Keratinocyte (primary cell): ENCODE data around the gene FSTL1.

ENCODE experiments used
- EZH2 ChIP-seq: IDR thresholded peaks from one replicate; pipeline ENCODE4 v1.6.1; 2012; ENCODE audit warnings: inconsistent platforms, mild to moderate bottlenecking, low read length, moderate library complexity
- TF ChIP-seq, protein P1 (sequence below), 3 experiments: IDR thresholded peaks in 1 of 3; conservative IDR thresholded peaks in 1 of 3; optimal IDR thresholded peaks in 1 of 3; 2 replicates in 2 of 3; 3 replicates in 1 of 3; pipeline versions ENCODE3 to v1.5.1; 2011; ENCODE audit warnings: low read length in 3 of 3, mild to moderate bottlenecking in 3 of 3, moderate library complexity in 2 of 3, control low read depth in 1 of 3, inconsistent platforms in 1 of 3; ENCODE audit not compliant: insufficient read depth in 2 of 3; ENCODE audit errors: extremely low read depth in 1 of 3

DNA sequence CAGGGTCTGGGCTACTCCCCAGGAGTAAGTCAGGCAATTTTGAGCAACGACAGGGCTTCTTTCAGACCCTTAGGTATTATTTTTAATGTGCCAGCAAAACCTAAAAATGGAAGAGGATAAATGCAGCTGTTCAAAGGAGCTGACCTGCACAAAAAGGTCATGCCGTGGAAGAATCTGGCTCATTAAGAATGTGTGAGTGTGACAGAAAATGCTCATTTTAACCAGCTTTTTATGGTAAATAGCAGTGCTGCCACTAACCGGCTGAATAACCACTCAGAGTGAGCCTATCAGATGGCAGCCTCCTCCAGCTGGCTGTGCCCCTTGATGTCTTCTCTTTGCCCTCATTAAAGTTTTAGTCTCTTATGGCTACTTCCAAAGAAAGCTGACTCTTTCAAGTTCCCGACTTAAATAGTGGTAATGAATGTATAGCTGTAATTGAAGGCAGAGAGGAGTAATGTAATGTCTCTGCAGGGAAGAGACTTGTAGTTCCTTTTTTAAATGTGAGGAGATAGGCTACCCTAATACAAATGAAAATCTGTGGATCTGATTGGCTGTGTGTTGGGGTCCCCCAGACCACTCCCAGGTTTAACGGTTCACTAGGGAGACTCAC, 9.5 kb upstream of the FSTL1 start:
- TF ChIP-seq, protein P1, sequence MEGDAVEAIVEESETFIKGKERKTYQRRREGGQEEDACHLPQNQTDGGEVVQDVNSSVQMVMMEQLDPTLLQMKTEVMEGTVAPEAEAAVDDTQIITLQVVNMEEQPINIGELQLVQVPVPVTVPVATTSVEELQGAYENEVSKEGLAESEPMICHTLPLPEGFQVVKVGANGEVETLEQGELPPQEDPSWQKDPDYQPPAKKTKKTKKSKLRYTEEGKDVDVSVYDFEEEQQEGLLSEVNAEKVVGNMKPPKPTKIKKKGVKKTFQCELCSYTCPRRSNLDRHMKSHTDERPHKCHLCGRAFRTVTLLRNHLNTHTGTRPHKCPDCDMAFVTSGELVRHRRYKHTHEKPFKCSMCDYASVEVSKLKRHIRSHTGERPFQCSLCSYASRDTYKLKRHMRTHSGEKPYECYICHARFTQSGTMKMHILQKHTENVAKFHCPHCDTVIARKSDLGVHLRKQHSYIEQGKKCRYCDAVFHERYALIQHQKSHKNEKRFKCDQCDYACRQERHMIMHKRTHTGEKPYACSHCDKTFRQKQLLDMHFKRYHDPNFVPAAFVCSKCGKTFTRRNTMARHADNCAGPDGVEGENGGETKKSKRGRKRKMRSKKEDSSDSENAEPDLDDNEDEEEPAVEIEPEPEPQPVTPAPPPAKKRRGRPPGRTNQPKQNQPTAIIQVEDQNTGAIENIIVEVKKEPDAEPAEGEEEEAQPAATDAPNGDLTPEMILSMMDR (optimal IDR thresholded peaks at IDR 0.05 in 1 of 3, IDR thresholded peaks at IDR 0.05 in 1 of 3, conservative IDR thresholded peaks at IDR 0.05 in 1 of 3; ENCODE audit: extremely low read depth in 1 of 3, insufficient read depth in 2 of 3, low read length in 3 of 3) = no peak
- TF ChIP-seq EZH2 = no peak
